8988T (cell line): ENCODE results near the gene TTYH3.

ENCODE experiments used
- DNase-seq: peaks from one replicate; pipeline ENCODE4 v3.0.0; 2011

The TTYH3 gene

GRCh38 chr7:2651336-2651735 lies 19.6 kb downstream of the TTYH3 start:
- no peak for DNase-seq

GRCh38 chr7:2651847-2652735 lies 20.3 kb downstream of the TTYH3 start:
- DNase-seq: no peak

GRCh38 chr7:2652736-2653060 lies 20.9 kb downstream of the TTYH3 start:
- DNase-seq: no peak

- no peak for DNase-seq
These were observed 22.3 kb downstream of the TTYH3 start for GRCh38 chr7:2654059-2654458.

- DNase-seq: no peak
These were observed 24.3 kb downstream of the TTYH3 start for GRCh38 chr7:2655870-2656614.

- no peak for DNase-seq
These were observed 25.4 kb downstream of the TTYH3 start for GRCh38 chr7:2657208-2657607.

GRCh38 chr7:2657920-2658671 lies 26.3 kb downstream of the TTYH3 start:
- no peak for DNase-seq

GRCh38 chr7:2658941-2659340 lies 27.2 kb downstream of the TTYH3 start:
- DNase-seq: no peak

GRCh38 chr7:2659556-2660358 lies 28.0 kb downstream of the TTYH3 start:
- no peak for DNase-seq

- no peak for DNase-seq
These were observed 28.7 kb downstream of the TTYH3 start for GRCh38 chr7:2660359-2661095.

GRCh38 chr7:2661096-2661449 lies 29.3 kb downstream of the TTYH3 start:
- no peak for DNase-seq

- no peak for DNase-seq
These were observed 30.0 kb downstream of the TTYH3 start for GRCh38 chr7:2661602-2662272.

GRCh38 chr7:2662273-2663120 lies 30.7 kb downstream of the TTYH3 start:
- no peak for DNase-seq

- no peak for DNase-seq
These were observed 31.5 kb downstream of the TTYH3 start for GRCh38 chr7:2663121-2663886.

- DNase-seq: no peak
These were observed 32.2 kb downstream of the TTYH3 start for GRCh38 chr7:2663960-2664359.

- no peak for DNase-seq
These were observed 33.6 kb downstream of the TTYH3 start for GRCh38 chr7:2665359-2665791.

- DNase-seq: no peak
These were observed 34.4 kb downstream of the TTYH3 start for GRCh38 chr7:2666155-2666554.

GRCh38 chr7:2666588-2667250 lies 34.9 kb downstream of the TTYH3 start:
- no peak for DNase-seq

GRCh38 chr7:2667843-2668242 lies 36.1 kb downstream of the TTYH3 start:
- DNase-seq: no peak
